Adipocyte (in vitro differentiated cells): Measurements from ENCODE around the gene CLIC5.
A peak's percentile ranks its signal among the peaks of the same experiment; 100 is the strongest.

Experiments
- DNase-seq: peaks from one replicate; pipeline ENCODE4 v3.0.0-alpha.2; 2015; ENCODE audit warnings: low read depth
- H3K27me3 ChIP-seq: replicated peaks from 2 replicates; pipeline ENCODE4 v1.7.0; 2013; ENCODE audit warnings: mild to moderate bottlenecking, low read length, moderate library complexity; ENCODE audit not compliant: control insufficient read depth, insufficient read depth
- H3K36me3 ChIP-seq: 2 replicates; pipeline ENCODE4 v1.7.0; 2013; ENCODE audit warnings: low read length, mild to moderate bottlenecking, moderate library complexity; ENCODE audit not compliant: control insufficient read depth, insufficient read depth, severe bottlenecking
- H3K4me1 ChIP-seq: 2 replicates; pipeline ENCODE4 v1.7.0; 2013; ENCODE audit warnings: mild to moderate bottlenecking, low read length, moderate library complexity; ENCODE audit not compliant: control insufficient read depth, insufficient read depth
- H3K4me3 ChIP-seq: 2 replicates; pipeline ENCODE4 v1.7.0; 2013; ENCODE audit warnings: mild to moderate bottlenecking, low read length, moderate library complexity
- H3K9ac ChIP-seq: 2 replicates; pipeline ENCODE4 v1.7.0; 2013; ENCODE audit warnings: mild to moderate bottlenecking, low read length, moderate library complexity
- H3K9me3 ChIP-seq: 2 replicates; pipeline ENCODE4 v1.7.0; 2013; ENCODE audit warnings: mild to moderate bottlenecking, low read length, moderate library complexity; ENCODE audit not compliant: control insufficient read depth

CLIC5 gene

DNA sequence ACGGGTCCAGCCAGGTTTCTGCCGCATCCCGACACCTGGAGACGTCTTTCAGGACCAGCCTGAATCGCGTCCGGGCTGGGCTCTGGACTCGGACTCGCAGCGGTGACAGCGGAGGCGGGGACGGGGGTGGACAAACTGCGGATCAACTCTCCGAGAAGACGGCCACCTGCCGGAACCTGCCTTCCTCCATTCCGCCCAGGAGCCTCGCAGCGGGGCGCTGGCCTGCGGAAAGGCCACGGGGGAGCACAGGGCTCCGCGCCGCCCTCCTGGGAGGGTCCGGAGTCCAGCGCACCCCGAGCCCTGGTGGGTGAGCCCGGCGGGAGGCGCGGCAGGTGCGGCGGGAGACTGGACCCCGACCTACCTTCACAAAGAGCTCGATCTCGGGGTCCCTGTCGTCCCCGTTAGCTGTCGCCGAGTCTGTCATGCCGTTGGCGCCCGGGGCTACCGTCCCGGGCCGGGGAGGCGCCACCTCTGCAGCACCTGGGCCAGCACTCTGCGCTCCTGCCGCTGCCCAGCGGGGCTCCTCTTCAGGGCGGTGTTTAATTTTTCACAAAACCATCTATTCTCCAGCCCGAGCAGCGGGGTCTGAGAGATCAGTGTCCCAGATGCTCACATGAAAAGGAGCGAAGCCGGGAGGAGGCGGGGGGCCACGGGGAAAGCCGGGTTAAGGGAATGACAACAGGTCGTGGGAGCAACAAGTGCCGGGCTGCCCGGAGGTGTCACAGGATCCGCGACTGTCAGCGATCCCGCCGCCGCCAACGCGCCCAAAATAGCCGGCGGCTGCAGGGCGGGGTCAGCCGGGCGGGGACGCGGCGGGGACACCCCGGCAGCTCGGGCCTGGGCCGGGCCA, at the start of gene CLIC5:
Gene CLIC5 (minus strand): TSS at position 742 of the 850 bp plus-strand sequence. CDS start 318 bp downstream, at position 424.
- peaks cover 51% of the 10 kb centered on the region for H3K27me3 ChIP-seq
- peaks cover 10% of the 10 kb centered on the region for H3K4me1 ChIP-seq
- no peak for DNase-seq
- H3K4me3 ChIP-seq, result peak within 1 kb of the TSS; percentile 64
- no peak within 1 kb of the TSS for H3K9ac ChIP-seq
- no peaks in the 10 kb centered on the region for H3K36me3 ChIP-seq
- peaks cover 14% of the 10 kb centered on the region for H3K9me3 ChIP-seq

DNA sequence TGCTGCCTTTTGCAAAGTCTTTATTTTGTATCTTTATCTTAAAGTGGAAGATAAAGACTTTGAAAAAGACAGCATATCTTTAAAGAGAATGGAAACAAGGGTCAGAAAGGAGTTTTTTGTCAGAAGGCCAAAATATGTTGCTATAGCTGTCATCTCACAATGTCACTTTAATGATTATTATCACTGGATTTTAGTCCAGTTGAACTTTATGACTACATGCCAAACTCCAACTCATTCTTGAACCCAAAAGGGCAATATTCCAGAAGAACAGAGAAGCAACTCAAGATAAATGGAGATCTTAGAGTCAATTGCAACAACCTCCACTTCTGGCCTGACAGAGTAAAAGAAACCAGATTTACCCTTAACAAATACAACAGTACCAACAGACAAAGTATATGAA, 47.3 kb upstream of the CLIC5 start:
- peaks cover 4% of the 10 kb centered on the region for H3K27me3 ChIP-seq
- peaks cover 5% of the 10 kb centered on the region for H3K9me3 ChIP-seq
- H3K36me3 ChIP-seq, result no peaks in the 10 kb centered on the region
- no peak for DNase-seq
- no peak overlapping the region for H3K4me3 ChIP-seq
- peak overlapping the region; percentile 12 for H3K9ac ChIP-seq
- H3K4me1 ChIP-seq, result peaks cover 28% of the 10 kb centered on the region

DNA sequence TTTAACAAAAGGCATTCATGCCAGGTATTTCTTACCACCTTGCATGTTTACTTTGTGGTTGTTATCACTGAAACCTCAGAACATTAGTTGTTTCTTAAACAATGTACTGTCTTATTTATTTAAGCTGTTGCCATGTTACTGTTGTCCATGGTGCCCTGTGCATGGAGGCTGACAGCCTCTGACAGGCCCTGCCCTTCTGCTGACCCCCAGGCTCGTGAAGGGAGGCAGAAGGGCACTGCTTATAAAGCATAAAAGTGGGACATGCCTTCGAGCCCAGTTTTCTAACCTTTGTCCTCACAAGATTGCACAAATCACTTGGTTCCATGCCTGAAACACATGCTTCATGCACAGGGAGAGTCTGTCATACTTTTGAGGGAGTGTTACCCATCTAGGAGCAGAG, 46.7 kb upstream of the CLIC5 start:
- peaks cover 2% of the 10 kb centered on the region for H3K27me3 ChIP-seq
- no peak overlapping the region for H3K4me3 ChIP-seq
- H3K36me3 ChIP-seq, result no peaks in the 10 kb centered on the region
- H3K9me3 ChIP-seq, result peaks cover 5% of the 10 kb centered on the region
- DNase-seq, result no peak
- peaks cover 28% of the 10 kb centered on the region for H3K4me1 ChIP-seq
- H3K9ac ChIP-seq, result peak overlapping the region; percentile 12

DNA sequence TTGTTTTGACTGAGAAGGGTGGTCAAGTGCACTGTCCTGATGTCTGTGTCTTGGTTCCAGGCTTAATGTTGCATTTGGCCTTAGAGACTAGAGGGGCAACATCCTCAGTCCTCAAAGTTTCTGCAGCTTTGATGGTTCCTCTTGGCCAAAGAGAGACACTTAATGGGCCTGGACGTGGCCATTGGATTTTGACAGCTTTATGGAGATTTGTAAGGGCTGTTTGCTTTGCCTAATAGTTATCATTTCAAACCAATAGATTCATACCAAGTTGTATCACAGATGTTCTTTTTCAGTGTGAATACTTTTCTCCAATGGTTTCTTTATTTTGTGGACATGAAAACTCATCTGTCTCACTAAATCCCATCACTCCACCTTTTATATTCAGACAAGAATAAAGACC, 45.8 kb upstream of the CLIC5 start:
- Histone ChIP-seq H3K36me3 (no peaks in the 10 kb centered on the region), H3K9ac (no peak overlapping the region), H3K4me3 (no peak overlapping the region), H3K27me3 (peaks cover 1% of the 10 kb centered on the region), H3K4me1 (peaks cover 28% of the 10 kb centered on the region), H3K9me3 (peaks cover 5% of the 10 kb centered on the region)
- no peak for DNase-seq

GRCh38 chr6:46059608-46060007, 43.9 kb upstream of the CLIC5 start:
- peaks cover 29% of the 10 kb centered on the region for H3K4me1 ChIP-seq
- no peaks in the 10 kb centered on the region for H3K36me3 ChIP-seq
- H3K27me3 ChIP-seq, result no peaks in the 10 kb centered on the region
- no peak overlapping the region for H3K4me3 ChIP-seq
- H3K9me3 ChIP-seq, result peaks cover 5% of the 10 kb centered on the region
- no peak for DNase-seq
- H3K9ac ChIP-seq, result no peak overlapping the region

- no peaks in the 10 kb centered on the region for H3K27me3 ChIP-seq
- no peaks in the 10 kb centered on the region for H3K36me3 ChIP-seq
- H3K4me3 ChIP-seq, result no peak overlapping the region
- H3K9me3 ChIP-seq, result peaks cover 4% of the 10 kb centered on the region
- H3K4me1 ChIP-seq, result peaks cover 36% of the 10 kb centered on the region
- H3K9ac ChIP-seq, result no peak overlapping the region
- DNase-seq, result no peak
Measured at GRCh38 chr6:46058951-46059350, 43.3 kb upstream of the CLIC5 start.

- H3K9ac ChIP-seq, result no peak overlapping the region
- H3K27me3 ChIP-seq, result no peaks in the 10 kb centered on the region
- no peak for DNase-seq
- H3K36me3 ChIP-seq, result no peaks in the 10 kb centered on the region
- H3K4me1 ChIP-seq, result peaks cover 39% of the 10 kb centered on the region
- no peak overlapping the region for H3K4me3 ChIP-seq
- no peaks in the 10 kb centered on the region for H3K9me3 ChIP-seq
Measured at GRCh38 chr6:46057792-46058191, 42.1 kb upstream of the CLIC5 start.

DNA sequence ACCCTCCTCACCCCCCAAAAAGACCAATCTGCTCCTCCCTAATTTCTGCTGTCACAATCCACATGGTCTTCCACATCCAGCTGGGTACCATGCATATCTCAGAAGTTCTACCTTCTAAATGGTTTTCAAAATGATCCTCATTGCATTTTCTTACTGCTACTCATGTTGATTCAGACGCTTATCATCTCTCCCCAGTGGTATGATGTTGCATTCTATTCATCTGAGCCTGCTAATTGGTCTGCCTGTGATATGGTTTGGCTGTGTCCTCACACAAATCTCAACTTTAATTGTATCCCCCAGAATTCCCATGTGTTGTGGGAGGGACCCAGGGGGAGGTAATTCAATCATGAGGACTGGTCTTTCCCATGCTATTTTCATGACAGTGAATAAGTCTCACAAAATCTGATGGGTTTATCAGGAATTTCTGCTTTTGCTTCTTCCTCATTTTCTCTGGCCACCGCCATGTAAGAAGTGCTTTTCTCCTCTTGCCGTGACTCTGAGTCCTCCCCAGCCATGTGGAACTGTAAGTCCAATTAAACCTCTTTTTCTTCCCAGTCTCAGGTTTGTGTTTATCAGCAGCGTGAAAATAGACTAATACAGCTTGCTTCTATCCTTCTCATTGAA, 41.4 kb upstream of the CLIC5 start:
- Histone ChIP-seq H3K27me3 (no peaks in the 10 kb centered on the region), H3K36me3 (no peaks in the 10 kb centered on the region), H3K4me3 (no peak overlapping the region), H3K9me3 (no peaks in the 10 kb centered on the region), H3K9ac (no peak overlapping the region), H3K4me1 (peaks cover 39% of the 10 kb centered on the region)
- no peak for DNase-seq

DNA sequence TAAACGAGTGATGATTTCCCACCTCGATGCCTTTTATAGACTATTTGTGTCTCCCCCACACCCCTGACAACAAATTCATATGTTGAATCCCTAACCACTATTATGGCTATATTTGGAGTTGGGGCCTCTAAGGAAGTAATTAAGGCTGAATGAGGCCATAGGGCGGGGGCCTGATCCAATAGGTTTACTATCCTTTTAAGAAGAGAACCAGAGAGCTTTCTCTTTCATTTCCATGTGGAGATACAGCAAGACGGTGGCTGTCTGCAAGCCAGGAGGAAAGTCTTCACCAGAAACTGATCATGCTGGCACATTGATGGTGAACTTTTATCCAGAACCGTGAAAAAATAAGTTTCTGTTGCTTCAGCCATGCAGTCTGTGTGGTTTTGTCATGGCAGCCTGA, 38.9 kb upstream of the CLIC5 start:
- Histone ChIP-seq H3K9me3 (no peaks in the 10 kb centered on the region), H3K4me3 (no peak overlapping the region), H3K36me3 (no peaks in the 10 kb centered on the region), H3K27me3 (no peaks in the 10 kb centered on the region), H3K4me1 (peaks cover 42% of the 10 kb centered on the region), H3K9ac (no peak overlapping the region)
- DNase-seq, result no peak

DNA sequence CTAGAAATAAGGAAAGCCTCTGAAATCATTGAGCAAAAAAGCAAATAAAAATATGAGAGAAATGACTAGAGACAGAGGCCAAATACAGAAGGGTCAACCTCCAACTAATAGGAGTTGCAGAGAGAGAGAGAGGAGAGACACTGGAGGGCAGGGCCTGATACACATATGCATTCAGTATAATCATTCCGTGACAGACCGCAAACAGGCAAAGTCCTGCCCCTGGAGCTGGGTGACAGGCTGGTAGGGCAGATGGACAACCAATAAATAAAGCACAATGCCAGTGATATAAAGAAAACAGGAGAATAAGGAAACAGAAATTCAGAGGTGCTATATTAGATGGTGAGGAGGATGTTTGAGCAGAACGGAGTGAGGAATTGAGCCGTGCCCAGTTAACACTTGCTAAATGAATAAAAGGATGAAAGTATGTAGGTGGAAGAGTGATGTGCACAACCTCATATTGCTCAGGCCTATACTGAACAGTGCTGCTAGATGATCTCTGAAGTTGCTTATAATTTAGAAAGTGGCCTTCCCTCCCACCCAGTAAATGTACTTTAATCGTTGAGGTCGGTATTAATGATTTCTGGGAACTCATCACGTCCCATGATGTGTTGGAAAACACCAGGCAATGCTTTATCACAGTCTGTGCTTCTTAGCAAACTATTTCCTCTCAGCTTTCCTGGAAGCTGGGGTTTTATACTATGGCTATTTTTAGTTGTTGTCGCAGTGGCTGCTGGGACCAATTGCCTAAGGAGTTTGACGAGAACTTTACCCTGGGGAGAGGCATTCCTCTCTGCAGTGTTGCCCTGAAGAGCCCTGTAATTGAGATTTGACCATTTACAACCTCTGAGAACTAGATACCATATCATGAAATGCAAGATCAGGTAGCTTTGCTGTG, 37.6 kb upstream of the CLIC5 start:
- Histone ChIP-seq H3K4me3 (no peak overlapping the region), H3K4me1 (peaks cover 37% of the 10 kb centered on the region), H3K27me3 (no peaks in the 10 kb centered on the region), H3K36me3 (no peaks in the 10 kb centered on the region), H3K9ac (peak overlapping the region; percentile 56), H3K9me3 (no peaks in the 10 kb centered on the region)
- DNase-seq, result peak; percentile 22

DNA sequence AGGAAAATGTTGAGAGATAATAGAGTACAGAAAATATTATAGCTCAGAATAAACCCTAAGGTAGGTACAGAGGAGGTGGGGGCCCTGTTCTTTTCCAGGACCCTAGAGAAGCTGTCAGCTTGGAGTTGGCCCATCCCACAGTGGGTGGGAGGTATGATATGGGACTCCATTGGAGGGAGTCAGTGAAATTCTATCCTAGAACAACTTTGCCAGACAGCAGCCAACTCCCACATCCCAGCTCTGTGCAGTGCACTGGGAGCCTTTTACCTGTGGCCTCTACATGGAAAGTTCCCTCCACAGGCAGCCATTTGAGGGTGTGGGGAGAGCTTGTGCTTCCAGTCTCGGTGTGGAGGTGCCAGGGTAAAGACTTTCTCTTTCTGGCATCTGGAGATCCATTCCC, 36.8 kb upstream of the CLIC5 start:
- Histone ChIP-seq H3K9ac (peak overlapping the region; percentile 8), H3K4me1 (peaks cover 37% of the 10 kb centered on the region), H3K27me3 (no peaks in the 10 kb centered on the region), H3K36me3 (no peaks in the 10 kb centered on the region), H3K9me3 (no peaks in the 10 kb centered on the region), H3K4me3 (no peak overlapping the region)
- DNase-seq, result no peak
